HepG2 (cell line): ENCODE results near the gene RABEPK. TPM values are rescaled to one million over a fixed set of nuclear protein-coding genes. Genes with fewer than 3 reads are reported as not detected.

ENCODE experiments used
- CAMTA2 ChIP-seq: sonication (generic); formaldehyde crosslinking; IDR thresholded peaks from 2 replicates; pipeline ENCODE4 v1.4.0; 2020; ENCODE audit warnings: mild to moderate bottlenecking, missing genetic modification reagents, borderline replicate concordance
- GTF2F1 ChIP-seq: fragments of 150-350 bp; IDR thresholded peaks from 2 replicates; pipeline ENCODE4 v1.6.1; 2014; ENCODE audit warnings: low read length
- GZF1 ChIP-seq: sonication (generic); formaldehyde crosslinking; IDR thresholded peaks from 2 replicates; pipeline ENCODE4 v1.5.1; 2020; ENCODE audit warnings: mild to moderate bottlenecking, missing genetic modification reagents
- KDM4B ChIP-seq: sonication (generic); formaldehyde crosslinking; IDR thresholded peaks from 2 replicates; pipeline ENCODE4 v1.4.0; 2020; ENCODE audit warnings: missing genetic modification reagents
- MAFG ChIP-seq: sonication (generic); formaldehyde crosslinking; IDR thresholded peaks from 2 replicates; pipeline ENCODE4 v1.5.1; 2020; ENCODE audit warnings: mild to moderate bottlenecking, missing genetic modification reagents
- RNF2 ChIP-seq: fragments of 450-650 bp; conservative IDR thresholded peaks from 2 replicates; pipeline ENCODE4 v1.6.1; 2016; ENCODE audit warnings: low read depth
- RORA ChIP-seq: sonication (generic); formaldehyde crosslinking; IDR thresholded peaks from 2 replicates; pipeline ENCODE4 v1.5.0; 2020; ENCODE audit warnings: mild to moderate bottlenecking, missing genetic modification reagents, moderate library complexity
- SIX1 ChIP-seq: sonication (generic); formaldehyde crosslinking; IDR thresholded peaks from 2 replicates; pipeline ENCODE4 v1.4.0; 2020; ENCODE audit warnings: missing genetic modification reagents, borderline replicate concordance
- SRY ChIP-seq: sonication (generic); formaldehyde crosslinking; IDR thresholded peaks from 2 replicates; pipeline ENCODE4 v1.8.0; 2022; ENCODE audit warnings: mild to moderate bottlenecking, missing genetic modification reagents
- ZNF335 ChIP-seq: sonication (generic); formaldehyde crosslinking; IDR thresholded peaks from 2 replicates; pipeline ENCODE4 v1.4.0; 2020; ENCODE audit warnings: missing genetic modification reagents
- polyA plus RNA-seq, 8 experiments: library from polyadenylated mRNA; depleted of rRNA in 3 of 8; stranded (reverse) in 7 of 8; unstranded in 1 of 8; fragments of >200 nt; fragmentation: Illumina TruSeq in 4 of 8; extraction: Trizol in 4 of 8; gene quantifications; 2 replicates each; pipeline versions ENCODE4 v1.2.1 to v1.2.3, GENCODE V29; 2011 to 2016; ENCODE audit warnings: low read depth in 4 of 8, missing spikeins in 1 of 8, mixed read lengths in 1 of 8; ENCODE audit not compliant: insufficient read depth in 1 of 8
- total RNA-seq, 5 experiments: library from RNA; depleted of rRNA; stranded (reverse); fragments of >200 nt; fragmentation: Illumina TruSeq; extraction: Trizol; gene quantifications; 2 replicates each; pipeline ENCODE4 v1.2.3, GENCODE V29; 2016; ENCODE audit warnings: low read depth in 1 of 5
- TF ChIP-seq, protein P1 (sequence below): sonication (generic); formaldehyde crosslinking; IDR thresholded peaks from 2 replicates; pipeline ENCODE4 v1.5.0; 2020; ENCODE audit warnings: missing genetic modification reagents
- TF ChIP-seq, protein P2 (sequence below): sonication (generic); formaldehyde crosslinking; IDR thresholded peaks from 2 replicates; pipeline ENCODE4 v1.4.0; 2020; ENCODE audit warnings: mild to moderate bottlenecking, missing genetic modification reagents
- TF ChIP-seq, protein P3 (sequence below), 2 experiments: IDR thresholded peaks; 2 replicates each; pipeline ENCODE4 v1.6.1; 2011 to 2012; ENCODE audit warnings: low read length in 2 of 2, borderline replicate concordance in 1 of 2, low read depth in 1 of 2, mild to moderate bottlenecking in 1 of 2, moderate library complexity in 1 of 2
- TF ChIP-seq, protein P4 (sequence below): sonication (generic); formaldehyde crosslinking; IDR thresholded peaks from 2 replicates; pipeline ENCODE4 v1.4.0; 2020; ENCODE audit warnings: missing genetic modification reagents, borderline replicate concordance
- TF ChIP-seq, protein P5 (sequence below): IDR thresholded peaks from 2 replicates; pipeline ENCODE4 v1.6.1; 2016; ENCODE audit warnings: missing genetic modification reagents, missing compliant biosample characterization

The RABEPK gene
- total and polyA plus RNA-seq, 2 of the 13 experiments (the other 11 are each of a cell fraction or from before 2014, with no cell fraction given) = 75.5 to 90.0 TPM

DNA sequence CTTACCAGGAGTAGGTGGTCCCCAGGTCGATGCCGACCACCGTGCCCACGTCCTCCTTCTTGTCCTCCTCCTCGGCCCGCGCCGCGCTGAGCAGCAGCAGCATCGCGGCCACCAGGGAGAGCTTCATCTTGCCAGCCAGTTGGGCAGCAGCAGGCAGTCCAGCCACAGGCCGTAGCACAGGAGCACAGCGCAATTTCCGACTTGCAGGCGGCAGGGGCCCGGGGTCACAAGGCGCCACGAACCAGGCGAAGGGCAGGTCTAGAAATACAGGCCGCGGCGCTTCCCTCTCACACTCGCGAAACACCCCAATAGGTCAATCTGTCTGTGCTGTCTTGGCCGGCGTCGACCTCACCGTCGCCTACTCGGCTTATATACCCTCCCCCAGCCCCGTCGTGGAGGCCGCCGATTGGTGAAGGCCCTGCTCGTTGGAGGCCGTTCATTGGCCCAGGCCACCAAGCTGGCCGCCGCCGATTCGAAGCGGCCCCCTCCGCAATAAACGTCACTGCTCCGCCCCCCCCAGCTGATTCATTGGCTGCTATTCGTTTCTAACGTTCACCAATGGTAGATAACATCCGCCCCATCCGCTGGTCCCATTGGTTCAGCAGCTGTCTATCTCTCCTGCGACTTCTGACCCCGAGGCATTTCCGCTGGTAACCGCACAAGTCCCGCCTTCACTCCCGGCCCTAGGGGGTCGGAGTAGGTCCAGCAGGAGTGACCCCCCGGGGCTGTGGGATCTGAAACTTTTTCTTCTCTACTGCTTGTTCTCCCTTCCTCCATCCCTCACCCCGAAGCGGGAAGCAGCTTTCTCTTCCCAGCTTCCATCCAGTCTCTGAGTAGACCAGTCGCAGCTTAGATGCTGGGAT lies 40.9 kb downstream of the RABEPK start, which contains the start of gene HSPA5 (continued):
- TF ChIP-seq RNF2 (peak; percentile 20; the same call in 1 of the 2 replicates), GZF1 (CRISPR knock-in tag) (no peak), GTF2F1 (peak; percentile 89), RORA (CRISPR knock-in tag) (no peak), SIX1 (CRISPR knock-in tag) (no peak), ZNF335 (CRISPR knock-in tag) (peak; percentile 82; the same call in 1 of the 2 replicates), SRY (no peak), CAMTA2 (CRISPR knock-in tag) (no peak; the same call in 1 of the 2 replicates), KDM4B (CRISPR knock-in tag) (peak; percentile 77; the same call in 1 of the 2 replicates), MAFG (CRISPR knock-in tag) (0 out of 2 replicates have a peak, but pooled peaks have one; percentile 48)
- TF ChIP-seq, protein P1, sequence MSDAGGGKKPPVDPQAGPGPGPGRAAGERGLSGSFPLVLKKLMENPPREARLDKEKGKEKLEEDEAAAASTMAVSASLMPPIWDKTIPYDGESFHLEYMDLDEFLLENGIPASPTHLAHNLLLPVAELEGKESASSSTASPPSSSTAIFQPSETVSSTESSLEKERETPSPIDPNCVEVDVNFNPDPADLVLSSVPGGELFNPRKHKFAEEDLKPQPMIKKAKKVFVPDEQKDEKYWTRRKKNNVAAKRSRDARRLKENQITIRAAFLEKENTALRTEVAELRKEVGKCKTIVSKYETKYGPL = no peak
- TF ChIP-seq, protein P2, sequence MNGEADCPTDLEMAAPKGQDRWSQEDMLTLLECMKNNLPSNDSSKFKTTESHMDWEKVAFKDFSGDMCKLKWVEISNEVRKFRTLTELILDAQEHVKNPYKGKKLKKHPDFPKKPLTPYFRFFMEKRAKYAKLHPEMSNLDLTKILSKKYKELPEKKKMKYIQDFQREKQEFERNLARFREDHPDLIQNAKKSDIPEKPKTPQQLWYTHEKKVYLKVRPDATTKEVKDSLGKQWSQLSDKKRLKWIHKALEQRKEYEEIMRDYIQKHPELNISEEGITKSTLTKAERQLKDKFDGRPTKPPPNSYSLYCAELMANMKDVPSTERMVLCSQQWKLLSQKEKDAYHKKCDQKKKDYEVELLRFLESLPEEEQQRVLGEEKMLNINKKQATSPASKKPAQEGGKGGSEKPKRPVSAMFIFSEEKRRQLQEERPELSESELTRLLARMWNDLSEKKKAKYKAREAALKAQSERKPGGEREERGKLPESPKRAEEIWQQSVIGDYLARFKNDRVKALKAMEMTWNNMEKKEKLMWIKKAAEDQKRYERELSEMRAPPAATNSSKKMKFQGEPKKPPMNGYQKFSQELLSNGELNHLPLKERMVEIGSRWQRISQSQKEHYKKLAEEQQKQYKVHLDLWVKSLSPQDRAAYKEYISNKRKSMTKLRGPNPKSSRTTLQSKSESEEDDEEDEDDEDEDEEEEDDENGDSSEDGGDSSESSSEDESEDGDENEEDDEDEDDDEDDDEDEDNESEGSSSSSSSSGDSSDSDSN (CRISPR knock-in tag) = peak; percentile 88
- TF ChIP-seq, protein P3, sequence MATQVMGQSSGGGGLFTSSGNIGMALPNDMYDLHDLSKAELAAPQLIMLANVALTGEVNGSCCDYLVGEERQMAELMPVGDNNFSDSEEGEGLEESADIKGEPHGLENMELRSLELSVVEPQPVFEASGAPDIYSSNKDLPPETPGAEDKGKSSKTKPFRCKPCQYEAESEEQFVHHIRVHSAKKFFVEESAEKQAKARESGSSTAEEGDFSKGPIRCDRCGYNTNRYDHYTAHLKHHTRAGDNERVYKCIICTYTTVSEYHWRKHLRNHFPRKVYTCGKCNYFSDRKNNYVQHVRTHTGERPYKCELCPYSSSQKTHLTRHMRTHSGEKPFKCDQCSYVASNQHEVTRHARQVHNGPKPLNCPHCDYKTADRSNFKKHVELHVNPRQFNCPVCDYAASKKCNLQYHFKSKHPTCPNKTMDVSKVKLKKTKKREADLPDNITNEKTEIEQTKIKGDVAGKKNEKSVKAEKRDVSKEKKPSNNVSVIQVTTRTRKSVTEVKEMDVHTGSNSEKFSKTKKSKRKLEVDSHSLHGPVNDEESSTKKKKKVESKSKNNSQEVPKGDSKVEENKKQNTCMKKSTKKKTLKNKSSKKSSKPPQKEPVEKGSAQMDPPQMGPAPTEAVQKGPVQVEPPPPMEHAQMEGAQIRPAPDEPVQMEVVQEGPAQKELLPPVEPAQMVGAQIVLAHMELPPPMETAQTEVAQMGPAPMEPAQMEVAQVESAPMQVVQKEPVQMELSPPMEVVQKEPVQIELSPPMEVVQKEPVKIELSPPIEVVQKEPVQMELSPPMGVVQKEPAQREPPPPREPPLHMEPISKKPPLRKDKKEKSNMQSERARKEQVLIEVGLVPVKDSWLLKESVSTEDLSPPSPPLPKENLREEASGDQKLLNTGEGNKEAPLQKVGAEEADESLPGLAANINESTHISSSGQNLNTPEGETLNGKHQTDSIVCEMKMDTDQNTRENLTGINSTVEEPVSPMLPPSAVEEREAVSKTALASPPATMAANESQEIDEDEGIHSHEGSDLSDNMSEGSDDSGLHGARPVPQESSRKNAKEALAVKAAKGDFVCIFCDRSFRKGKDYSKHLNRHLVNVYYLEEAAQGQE (IDR thresholded peaks at IDR 0.05; ENCODE audit: borderline replicate concordance in 1 of 2, low read depth in 1 of 2, low read length in 2 of 2) = peak in 1 of 2 experiments; percentile 47; a peak in 1 of 4 replicates
- TF ChIP-seq, protein P4, sequence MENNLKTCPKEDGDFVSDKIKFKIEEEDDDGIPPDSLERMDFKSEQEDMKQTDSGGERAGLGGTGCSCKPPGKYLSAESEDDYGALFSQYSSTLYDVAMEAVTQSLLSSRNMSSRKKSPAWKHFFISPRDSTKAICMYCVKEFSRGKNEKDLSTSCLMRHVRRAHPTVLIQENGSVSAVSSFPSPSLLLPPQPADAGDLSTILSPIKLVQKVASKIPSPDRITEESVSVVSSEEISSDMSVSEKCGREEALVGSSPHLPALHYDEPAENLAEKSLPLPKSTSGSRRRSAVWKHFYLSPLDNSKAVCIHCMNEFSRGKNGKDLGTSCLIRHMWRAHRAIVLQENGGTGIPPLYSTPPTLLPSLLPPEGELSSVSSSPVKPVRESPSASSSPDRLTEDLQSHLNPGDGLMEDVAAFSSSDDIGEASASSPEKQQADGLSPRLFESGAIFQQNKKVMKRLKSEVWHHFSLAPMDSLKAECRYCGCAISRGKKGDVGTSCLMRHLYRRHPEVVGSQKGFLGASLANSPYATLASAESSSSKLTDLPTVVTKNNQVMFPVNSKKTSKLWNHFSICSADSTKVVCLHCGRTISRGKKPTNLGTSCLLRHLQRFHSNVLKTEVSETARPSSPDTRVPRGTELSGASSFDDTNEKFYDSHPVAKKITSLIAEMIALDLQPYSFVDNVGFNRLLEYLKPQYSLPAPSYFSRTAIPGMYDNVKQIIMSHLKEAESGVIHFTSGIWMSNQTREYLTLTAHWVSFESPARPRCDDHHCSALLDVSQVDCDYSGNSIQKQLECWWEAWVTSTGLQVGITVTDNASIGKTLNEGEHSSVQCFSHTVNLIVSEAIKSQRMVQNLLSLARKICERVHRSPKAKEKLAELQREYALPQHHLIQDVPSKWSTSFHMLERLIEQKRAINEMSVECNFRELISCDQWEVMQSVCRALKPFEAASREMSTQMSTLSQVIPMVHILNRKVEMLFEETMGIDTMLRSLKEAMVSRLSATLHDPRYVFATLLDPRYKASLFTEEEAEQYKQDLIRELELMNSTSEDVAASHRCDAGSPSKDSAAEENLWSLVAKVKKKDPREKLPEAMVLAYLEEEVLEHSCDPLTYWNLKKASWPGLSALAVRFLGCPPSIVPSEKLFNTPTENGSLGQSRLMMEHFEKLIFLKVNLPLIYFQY = no peak
- TF ChIP-seq, protein P5, sequence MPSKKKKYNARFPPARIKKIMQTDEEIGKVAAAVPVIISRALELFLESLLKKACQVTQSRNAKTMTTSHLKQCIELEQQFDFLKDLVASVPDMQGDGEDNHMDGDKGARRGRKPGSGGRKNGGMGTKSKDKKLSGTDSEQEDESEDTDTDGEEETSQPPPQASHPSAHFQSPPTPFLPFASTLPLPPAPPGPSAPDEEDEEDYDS (CRISPR knock-in tag) = peak; percentile 97
